HCEC 1CT (cell line): ENCODE measurements around the gene ZSWIM4.

ENCODE experiments used
- DNase-seq: peaks from one replicate; pipeline ENCODE4 v3.0.0-alpha.2; 2017

The ZSWIM4 gene

DNA sequence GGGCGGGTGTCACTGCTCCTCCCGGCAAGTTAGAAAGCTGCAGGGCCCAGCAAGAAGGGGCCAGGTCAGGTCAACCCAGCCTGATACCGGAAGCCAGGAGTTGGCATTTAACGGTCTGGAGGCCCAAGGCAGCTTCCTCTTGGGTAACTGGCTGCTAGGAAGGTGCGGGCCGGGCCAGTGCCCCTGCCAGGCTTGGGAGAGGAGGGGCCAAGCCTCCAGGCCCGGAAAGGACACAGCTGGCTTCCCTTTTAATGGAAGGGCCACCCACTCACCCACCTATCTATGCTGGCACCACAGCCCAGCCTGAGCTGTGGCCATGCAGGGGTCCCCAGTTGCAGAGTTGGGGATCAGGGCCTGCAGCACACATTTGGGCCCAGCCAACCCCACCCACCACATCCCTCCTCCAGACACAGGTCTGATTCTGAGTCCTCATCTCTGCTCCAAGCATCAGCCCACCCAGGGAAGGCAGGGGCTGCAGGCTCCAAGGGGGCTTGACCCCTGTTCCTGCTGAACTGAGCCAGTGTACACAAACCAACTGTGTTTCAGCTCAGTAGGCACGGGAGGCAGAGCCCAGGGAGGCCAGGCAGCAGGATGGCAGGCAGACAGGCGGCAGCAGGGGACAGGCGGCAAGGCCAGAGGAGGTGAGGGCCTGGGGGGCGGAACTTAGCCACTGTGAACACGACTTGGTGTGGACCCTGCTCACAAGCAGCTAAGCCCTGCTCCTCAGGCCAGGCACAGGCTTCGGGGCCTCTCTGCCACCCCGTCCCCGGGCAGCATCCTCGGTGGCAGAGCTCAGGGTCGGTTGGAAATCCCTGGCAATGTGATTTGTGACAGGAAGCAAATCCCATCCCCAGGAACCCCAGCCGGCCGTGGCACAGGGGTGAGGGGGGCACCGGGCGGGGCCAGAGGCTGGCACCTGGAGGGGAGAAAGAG lies 40.8 kb downstream of the ZSWIM4 start:
- DNase-seq: no peak

DNA sequence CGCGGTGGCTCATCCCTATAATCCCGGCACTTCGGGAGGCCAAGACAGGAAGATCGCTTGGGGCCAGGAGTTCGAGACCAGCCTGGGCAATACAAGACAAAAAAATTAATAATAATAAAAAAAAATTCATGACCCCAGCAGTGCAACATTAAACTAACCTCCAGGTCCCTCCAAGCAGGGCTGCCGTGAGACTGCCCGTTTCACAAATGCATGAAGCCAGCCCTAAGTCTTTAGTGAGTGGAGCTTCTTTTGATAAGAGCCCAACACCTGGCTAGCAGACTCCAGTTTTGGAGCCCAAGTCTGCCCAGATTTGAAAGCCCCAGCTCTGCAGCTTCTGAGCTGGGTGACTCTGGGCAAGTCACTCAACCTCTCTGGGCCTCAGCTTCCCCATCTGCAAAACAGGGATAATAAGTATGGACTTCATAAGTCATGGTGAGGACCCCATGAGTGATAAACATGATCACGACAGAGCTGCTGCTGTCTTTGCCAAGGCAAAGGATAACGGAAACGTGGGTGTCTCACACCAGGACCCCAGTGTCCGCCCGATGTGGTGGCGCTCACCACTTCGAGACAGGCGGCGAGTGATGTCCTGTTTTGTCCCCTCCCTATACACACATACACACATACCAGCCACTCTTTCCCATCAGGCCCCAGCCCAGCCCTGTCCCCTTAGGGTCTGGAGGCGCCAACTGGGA lies 43.3 kb downstream of the ZSWIM4 start:
- no peak for DNase-seq

DNA sequence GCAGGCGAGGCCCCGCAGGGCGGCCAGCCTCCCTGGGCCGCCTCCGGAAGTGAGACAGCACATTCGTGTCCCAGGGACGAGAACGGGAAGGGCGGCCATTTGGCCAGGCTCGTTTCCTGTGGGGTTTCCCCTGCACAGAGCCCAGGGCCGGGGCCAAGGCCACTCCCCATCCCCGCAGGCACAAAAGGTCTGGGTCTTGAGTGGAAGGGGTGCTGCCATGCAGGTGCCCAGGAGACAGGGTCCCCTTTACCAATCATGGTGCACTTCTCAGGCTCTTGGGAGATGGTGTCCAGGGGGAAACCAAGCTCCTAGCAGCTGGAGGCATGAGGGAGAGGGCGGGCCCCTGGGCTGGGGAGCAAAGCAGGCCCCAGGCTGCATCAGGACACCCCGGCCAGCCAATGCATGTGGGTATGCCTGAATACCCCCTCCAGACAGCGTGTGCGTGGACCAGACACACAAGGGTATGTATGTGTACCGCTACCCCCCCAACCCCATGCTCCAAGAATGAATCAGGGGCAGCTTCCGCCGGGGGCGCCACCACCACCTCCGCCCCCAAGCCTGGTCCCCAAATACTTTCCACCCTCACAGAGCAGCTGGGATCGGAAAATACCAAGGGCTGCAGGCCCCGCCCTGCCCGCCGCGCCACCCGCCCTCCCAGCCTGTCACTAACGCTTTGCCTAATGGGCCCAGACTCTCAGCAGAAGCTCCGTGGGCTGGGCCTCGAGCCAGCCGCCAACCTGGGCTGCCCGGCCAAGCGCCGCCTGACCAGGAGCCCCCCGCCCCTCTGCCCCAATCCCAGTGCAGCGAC lies 44.1 kb downstream of the ZSWIM4 start:
- DNase-seq: peak; percentile 80

- peak; percentile 39 for DNase-seq
These were observed 44.7 kb downstream of the ZSWIM4 start for GRCh38 chr19:13839938-13840304.

DNA sequence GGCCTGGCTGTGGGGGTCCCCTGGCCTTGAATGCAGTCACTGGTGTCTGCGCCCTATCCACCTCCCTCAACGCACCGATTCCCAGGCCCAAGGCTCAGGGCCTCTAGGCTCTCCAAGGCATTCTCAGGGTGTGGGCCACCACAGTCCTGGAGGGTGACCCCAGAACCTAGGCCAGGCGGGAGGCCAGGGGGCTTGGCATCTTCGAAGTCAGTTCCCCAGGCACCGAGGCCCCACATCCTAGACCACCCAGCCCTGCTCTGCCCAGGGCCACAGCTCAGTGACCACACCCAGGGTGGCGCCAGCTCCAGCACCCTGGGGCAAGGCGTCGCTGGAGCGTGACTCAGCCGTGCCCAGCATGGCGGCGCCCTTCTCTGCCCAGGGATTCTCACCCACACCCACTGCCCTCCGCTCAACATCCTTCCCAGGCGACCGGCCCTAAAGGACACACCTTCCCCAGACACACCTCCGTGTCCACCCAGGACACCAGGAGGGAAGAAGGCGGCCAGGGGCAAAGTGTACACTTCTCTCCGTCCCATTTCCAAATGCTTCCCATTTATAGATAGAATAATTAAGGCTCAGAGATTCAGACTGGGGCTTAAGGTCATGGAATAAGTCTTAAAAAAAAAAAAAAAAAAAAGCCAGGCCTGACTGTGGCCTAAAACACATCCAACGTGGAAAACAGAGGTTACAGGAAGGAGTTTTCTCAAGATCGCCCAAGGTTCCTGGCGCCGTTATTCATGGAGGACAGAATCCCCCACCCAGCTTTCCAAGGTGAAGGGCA lies 45.3 kb downstream of the ZSWIM4 start:
- DNase-seq: peak; percentile 35

GRCh38 chr19:13841086-13841961 lies 46.1 kb downstream of the ZSWIM4 start:
- no peak for DNase-seq

- no peak for DNase-seq
These were observed 46.7 kb downstream of the ZSWIM4 start for GRCh38 chr19:13841962-13842290.

GRCh38 chr19:13842291-13843103 lies 47.3 kb downstream of the ZSWIM4 start:
- peak; percentile 73 for DNase-seq

DNA sequence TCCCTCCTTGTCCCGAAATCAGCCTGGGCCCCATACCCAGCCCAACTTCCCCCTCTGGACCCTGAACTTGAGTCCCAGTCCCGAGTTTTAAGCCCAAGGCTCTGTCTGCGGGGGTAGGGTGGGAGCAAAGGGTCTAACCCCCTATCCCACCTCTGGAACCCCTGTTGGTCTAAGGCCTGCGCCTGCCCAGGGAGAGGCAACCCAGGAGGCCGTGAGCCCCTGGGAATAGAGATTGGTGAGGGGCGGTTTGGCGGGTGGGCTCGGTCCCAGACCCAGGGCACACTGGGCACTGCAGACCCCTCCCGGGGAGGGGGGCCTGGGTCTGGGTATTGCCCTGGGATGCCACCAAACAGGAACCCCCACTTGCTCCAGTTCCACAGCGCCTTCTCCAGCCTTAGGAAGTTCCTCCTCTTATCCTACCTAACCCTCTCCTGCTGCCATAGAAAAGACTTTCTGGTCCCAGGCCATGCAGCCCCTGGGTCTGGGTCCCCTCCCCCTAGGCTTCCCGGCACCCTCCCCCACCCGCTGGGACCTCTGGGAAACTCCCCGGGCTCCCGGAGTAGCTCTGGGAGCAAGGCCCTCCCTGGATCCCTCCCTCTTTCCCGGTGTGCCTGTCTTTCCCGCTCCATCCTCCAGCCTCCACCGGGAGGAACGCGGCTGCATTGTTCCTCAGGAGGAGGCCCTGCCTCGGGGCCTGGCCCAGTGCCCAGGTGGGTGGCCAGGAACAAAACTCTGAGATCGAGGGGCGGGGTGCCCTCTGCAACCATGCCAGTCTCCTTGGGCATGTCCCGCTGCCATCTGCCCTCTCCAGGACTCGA lies 48.1 kb downstream of the ZSWIM4 start:
- DNase-seq: peak; percentile 52

GRCh38 chr19:13844130-13844631 lies 48.9 kb downstream of the ZSWIM4 start:
- no peak for DNase-seq

GRCh38 chr19:13846557-13847406 lies 51.5 kb downstream of the ZSWIM4 start:
- DNase-seq: peak; percentile 84

DNA sequence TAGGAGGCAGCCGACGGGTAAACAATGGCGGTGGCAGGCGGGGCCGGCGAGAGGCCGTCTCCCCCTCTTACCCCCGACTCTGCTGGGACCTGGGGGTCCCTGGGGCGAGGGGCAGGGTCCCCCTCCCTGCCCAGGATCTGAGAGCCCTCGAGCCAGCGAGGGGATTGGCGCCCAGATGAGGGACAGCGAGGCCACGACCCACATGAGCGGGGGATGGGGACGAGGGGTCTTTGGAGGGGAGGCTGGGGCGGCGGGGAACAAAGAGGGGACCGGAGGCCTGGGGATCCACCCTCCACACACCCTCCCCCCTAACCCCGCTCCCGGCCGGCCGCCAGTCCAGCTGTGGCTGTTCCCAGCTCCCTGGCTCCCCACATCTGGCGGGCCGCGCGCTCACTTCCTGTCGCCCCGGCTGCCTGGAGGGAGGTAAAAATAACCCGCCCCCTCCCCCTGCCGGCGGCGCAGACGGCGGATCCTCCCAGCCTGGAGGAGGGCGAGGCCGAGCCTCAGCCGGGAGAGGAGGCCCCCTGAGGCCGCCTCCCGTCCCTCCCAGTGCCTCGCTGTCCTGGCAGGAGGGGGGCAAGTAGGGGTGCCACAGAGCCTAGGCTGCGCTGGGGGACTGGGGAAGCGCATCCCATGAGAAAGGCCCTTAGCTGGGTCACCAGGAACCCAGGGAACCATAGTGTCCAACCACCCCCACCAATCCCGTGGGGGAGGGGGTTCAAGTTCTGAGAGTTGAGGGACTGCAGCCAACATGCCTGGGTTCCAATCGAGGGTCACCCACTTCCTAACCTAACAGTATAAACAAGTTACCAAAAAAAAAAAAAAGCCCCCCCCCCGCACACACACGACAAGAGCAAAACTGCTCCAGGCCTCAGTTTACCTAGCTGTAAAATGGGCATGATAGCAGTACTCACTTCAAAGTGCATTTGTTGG lies 52.4 kb downstream of the ZSWIM4 start:
- DNase-seq: peak; percentile 95

- no peak for DNase-seq
These were observed 53.1 kb downstream of the ZSWIM4 start for GRCh38 chr19:13848340-13848677.

DNA sequence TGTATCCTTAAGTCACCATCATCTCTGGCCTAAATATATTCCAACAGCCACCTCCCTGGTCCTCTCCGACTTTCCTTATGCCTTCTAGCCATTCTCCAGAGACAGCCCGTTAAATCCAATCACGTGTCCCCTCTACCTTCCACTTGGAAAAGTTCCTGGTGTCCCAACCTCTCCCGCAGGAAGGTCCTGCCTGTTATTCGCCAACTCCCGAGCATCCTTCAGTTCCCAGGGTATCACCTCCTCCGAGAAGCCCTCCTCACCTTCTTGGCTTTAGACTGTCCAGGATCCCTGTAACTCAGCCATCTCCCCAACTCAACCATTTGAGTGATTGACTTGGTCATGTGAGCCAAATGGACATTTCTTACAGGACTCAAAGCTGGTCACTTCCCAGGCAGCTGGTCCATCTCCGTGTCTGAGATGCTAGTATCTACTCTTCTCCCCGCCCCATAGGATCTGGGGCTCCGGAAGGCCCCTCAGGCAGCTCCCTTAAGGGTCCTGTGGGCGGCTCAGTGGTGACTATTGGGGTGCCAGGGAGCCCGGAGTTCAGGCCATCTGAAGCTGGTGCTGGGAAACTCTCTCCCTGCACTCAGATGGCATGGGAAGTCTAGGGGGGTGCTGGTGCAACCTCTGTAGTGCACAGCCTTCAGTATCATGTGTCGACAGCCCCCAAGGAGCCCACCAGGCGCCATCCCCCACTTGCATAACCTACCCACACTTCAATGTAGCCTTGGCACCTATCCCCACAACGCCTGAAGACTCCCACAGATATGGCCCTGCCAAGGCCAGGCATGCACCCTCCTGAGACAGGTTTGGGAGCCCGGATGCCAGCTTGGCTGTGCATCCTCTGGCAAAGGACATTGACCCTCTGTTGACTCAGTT lies 53.8 kb downstream of the ZSWIM4 start:
- DNase-seq: no peak

- DNase-seq: peak; percentile 79
These were observed 55.0 kb downstream of the ZSWIM4 start for GRCh38 chr19:13849991-13850909.
